ENCODE measurements around the gene ASTE1. TPM values are rescaled to one million over a fixed set of nuclear protein-coding genes. Genes with fewer than 3 reads are reported as not detected.

Gene ASTE1
- polyA plus RNA-seq, 1 donor from 2014 or later, result 2.0 TPM

- no peak overlapping the region for H3K4me3 ChIP-seq (ENCODE audit: low read length)
- H3K36me3 ChIP-seq (ENCODE audit: insufficient read depth, low read length), result peaks cover 16% of the 10 kb centered on the region
- H2AFZ ChIP-seq (ENCODE audit: low read depth, low read length), result no peak overlapping the region
- no peak overlapping the region for H3K4me2 ChIP-seq (ENCODE audit: low read length)
- H3K27ac ChIP-seq (ENCODE audit: low read length), result no peak overlapping the region
- TF ChIP-seq TAF1 (IDR thresholded peaks at IDR 0.05; ENCODE audit: low read depth) (no peak), POLR2AphosphoS5 (IDR thresholded peaks at IDR 0.05) (no peak), RAD21 (conservative IDR thresholded peaks at IDR 0.05) (no peak), CTCF (IDR thresholded peaks at IDR 0.05; ENCODE audit: poor library complexity, severe bottlenecking) (no peak), SMC3 (conservative IDR thresholded peaks at IDR 0.05; ENCODE audit: poor library complexity) (no peak), MXI1 (conservative IDR thresholded peaks at IDR 0.05; ENCODE audit: poor library complexity, severe bottlenecking) (no peak), REST (IDR thresholded peaks at IDR 0.05; ENCODE audit: borderline replicate concordance) (no peak), EP300 (conservative IDR thresholded peaks at IDR 0.05; ENCODE audit: poor library complexity, severe bottlenecking) (no peak), EZH2 (IDR thresholded peaks at IDR 0.05; ENCODE audit: borderline replicate concordance, insufficient read depth, low read length, poor library complexity, severe bottlenecking) (no peak)
- no peaks in the 10 kb centered on the region for H4K20me1 ChIP-seq (ENCODE audit: insufficient read depth)
- H3K79me2 ChIP-seq (replicated peaks; ENCODE audit: insufficient read depth, low read length), result no peaks in the 10 kb centered on the region
- H3K9ac ChIP-seq (ENCODE audit: low read length), result no peak overlapping the region
- H3K9me3 ChIP-seq (ENCODE audit: low read length), result no peaks in the 10 kb centered on the region
- H3K27me3 ChIP-seq (ENCODE audit: insufficient read depth, low read depth, low read length), result no peaks in the 10 kb centered on the region
- no peaks in the 10 kb centered on the region for H3K9me2 ChIP-seq (ENCODE audit: insufficient read depth, low read length)
- no peaks in the 10 kb centered on the region for H3F3A ChIP-seq (ENCODE audit: insufficient read depth, low read length, poor library complexity, severe bottlenecking)
Observed at GRCh38 chr3:131007256-131007655, 19.4 kb downstream of the ASTE1 start.

- Histone ChIP-seq H3K9ac (ENCODE audit: low read length) (no peak overlapping the region), H3K9me2 (ENCODE audit: insufficient read depth, low read length) (no peaks in the 10 kb centered on the region), H3K9me3 (ENCODE audit: low read length) (no peaks in the 10 kb centered on the region), H3K4me2 (ENCODE audit: low read length) (no peak overlapping the region), H4K20me1 (ENCODE audit: insufficient read depth) (no peaks in the 10 kb centered on the region), H3K36me3 (ENCODE audit: insufficient read depth, low read length) (peaks cover 16% of the 10 kb centered on the region), H2AFZ (ENCODE audit: low read depth, low read length) (no peak overlapping the region), H3K27me3 (ENCODE audit: insufficient read depth, low read depth, low read length) (no peaks in the 10 kb centered on the region), H3F3A (ENCODE audit: insufficient read depth, low read length, poor library complexity, severe bottlenecking) (no peaks in the 10 kb centered on the region), H3K4me3 (ENCODE audit: low read length) (no peak overlapping the region), H3K79me2 (replicated peaks; ENCODE audit: insufficient read depth, low read length) (no peaks in the 10 kb centered on the region), H3K27ac (ENCODE audit: low read length) (no peak overlapping the region)
- TF ChIP-seq EZH2 (IDR thresholded peaks at IDR 0.05; ENCODE audit: borderline replicate concordance, insufficient read depth, low read length, poor library complexity, severe bottlenecking) (no peak), TAF1 (IDR thresholded peaks at IDR 0.05; ENCODE audit: low read depth) (no peak), POLR2AphosphoS5 (IDR thresholded peaks at IDR 0.05) (no peak), RAD21 (conservative IDR thresholded peaks at IDR 0.05) (no peak), EP300 (conservative IDR thresholded peaks at IDR 0.05; ENCODE audit: poor library complexity, severe bottlenecking) (no peak), REST (IDR thresholded peaks at IDR 0.05; ENCODE audit: borderline replicate concordance) (no peak), CTCF (IDR thresholded peaks at IDR 0.05; ENCODE audit: poor library complexity, severe bottlenecking) (no peak), MXI1 (conservative IDR thresholded peaks at IDR 0.05; ENCODE audit: poor library complexity, severe bottlenecking) (no peak), SMC3 (conservative IDR thresholded peaks at IDR 0.05; ENCODE audit: poor library complexity) (no peak)
Observed at GRCh38 chr3:131004603-131005002, 22.0 kb downstream of the ASTE1 start.

Measured in neural cell (in vitro differentiated cells).